ENCODE measurements around the gene INSC. TPM values are rescaled to one million over a fixed set of nuclear protein-coding genes. Genes with fewer than 3 reads are reported as not detected.

INSC gene
- total RNA-seq, 1 experiment from 2014 or later, result 1.4 TPM

GRCh38 chr11:15197696-15198095, 83.0 kb downstream of the INSC start:
- DNase-seq, result no peak
- Histone ChIP-seq H3K9me3 (ENCODE audit: low read length) (no peaks in the 10 kb centered on the region), H3K27me3 (ENCODE audit: low read length) (no peaks in the 10 kb centered on the region), H3K9me2 (replicated peaks; ENCODE audit: insufficient read depth, low read length) (no peaks in the 10 kb centered on the region), H3K36me3 (ENCODE audit: insufficient read depth, low read length) (no peaks in the 10 kb centered on the region), H3K9ac (ENCODE audit: low read length) (no peak overlapping the region), H3K4me1 (ENCODE audit: low read length) (no peaks in the 10 kb centered on the region), H3K27ac (ENCODE audit: low read length) (no peak overlapping the region), H3K4me2 (ENCODE audit: low read depth, low read length, poor library complexity, severe bottlenecking) (no peak overlapping the region), H3K4me3 (ENCODE audit: low read length) (no peak overlapping the region), H2AFZ (ENCODE audit: low read length) (no peak overlapping the region), H3K79me2 (ENCODE audit: low read length) (no peaks in the 10 kb centered on the region), H4K20me1 (ENCODE audit: insufficient read depth, low read depth, low read length) (no peaks in the 10 kb centered on the region)

GRCh38 chr11:15198284-15198683, 83.6 kb downstream of the INSC start:
- Histone ChIP-seq H3K9ac (ENCODE audit: low read length) (no peak overlapping the region), H2AFZ (ENCODE audit: low read length) (no peak overlapping the region), H4K20me1 (ENCODE audit: insufficient read depth, low read depth, low read length) (no peaks in the 10 kb centered on the region), H3K4me1 (ENCODE audit: low read length) (no peaks in the 10 kb centered on the region), H3K4me3 (ENCODE audit: low read length) (no peak overlapping the region), H3K36me3 (ENCODE audit: insufficient read depth, low read length) (no peaks in the 10 kb centered on the region), H3K79me2 (ENCODE audit: low read length) (no peaks in the 10 kb centered on the region), H3K27me3 (ENCODE audit: low read length) (no peaks in the 10 kb centered on the region), H3K4me2 (ENCODE audit: low read depth, low read length, poor library complexity, severe bottlenecking) (no peak overlapping the region), H3K27ac (ENCODE audit: low read length) (no peak overlapping the region), H3K9me2 (replicated peaks; ENCODE audit: insufficient read depth, low read length) (no peaks in the 10 kb centered on the region), H3K9me3 (ENCODE audit: low read length) (no peaks in the 10 kb centered on the region)
- DNase-seq, result no peak

GRCh38 chr11:15199693-15200092, 85.0 kb downstream of the INSC start:
- no peaks in the 10 kb centered on the region for H3K36me3 ChIP-seq (ENCODE audit: insufficient read depth, low read length)
- no peaks in the 10 kb centered on the region for H3K27me3 ChIP-seq (ENCODE audit: low read length)
- no peaks in the 10 kb centered on the region for H3K9me2 ChIP-seq (replicated peaks; ENCODE audit: insufficient read depth, low read length)
- no peak overlapping the region for H2AFZ ChIP-seq (ENCODE audit: low read length)
- H3K79me2 ChIP-seq (ENCODE audit: low read length), result no peaks in the 10 kb centered on the region
- no peak overlapping the region for H3K9ac ChIP-seq (ENCODE audit: low read length)
- DNase-seq, result no peak
- H3K4me3 ChIP-seq (ENCODE audit: low read length), result no peak overlapping the region
- no peak overlapping the region for H3K27ac ChIP-seq (ENCODE audit: low read length)
- no peaks in the 10 kb centered on the region for H4K20me1 ChIP-seq (ENCODE audit: insufficient read depth, low read depth, low read length)
- H3K4me2 ChIP-seq (ENCODE audit: low read depth, low read length, poor library complexity, severe bottlenecking), result no peak overlapping the region
- H3K4me1 ChIP-seq (ENCODE audit: low read length), result no peaks in the 10 kb centered on the region
- no peaks in the 10 kb centered on the region for H3K9me3 ChIP-seq (ENCODE audit: low read length)

GRCh38 chr11:15200696-15201095, 86.0 kb downstream of the INSC start:
- no peaks in the 10 kb centered on the region for H3K79me2 ChIP-seq (ENCODE audit: low read length)
- no peaks in the 10 kb centered on the region for H3K27me3 ChIP-seq (ENCODE audit: low read length)
- H3K4me3 ChIP-seq (ENCODE audit: low read length), result no peak overlapping the region
- H3K27ac ChIP-seq (ENCODE audit: low read length), result no peak overlapping the region
- no peaks in the 10 kb centered on the region for H3K36me3 ChIP-seq (ENCODE audit: insufficient read depth, low read length)
- H3K4me1 ChIP-seq (ENCODE audit: low read length), result no peaks in the 10 kb centered on the region
- H2AFZ ChIP-seq (ENCODE audit: low read length), result no peak overlapping the region
- H3K9ac ChIP-seq (ENCODE audit: low read length), result no peak overlapping the region
- no peak overlapping the region for H3K4me2 ChIP-seq (ENCODE audit: low read depth, low read length, poor library complexity, severe bottlenecking)
- no peak for DNase-seq
- H4K20me1 ChIP-seq (ENCODE audit: insufficient read depth, low read depth, low read length), result no peaks in the 10 kb centered on the region
- H3K9me2 ChIP-seq (replicated peaks; ENCODE audit: insufficient read depth, low read length), result no peaks in the 10 kb centered on the region
- no peaks in the 10 kb centered on the region for H3K9me3 ChIP-seq (ENCODE audit: low read length)

GRCh38 chr11:15201586-15201985, 86.9 kb downstream of the INSC start:
- H3K9me2 ChIP-seq (replicated peaks; ENCODE audit: insufficient read depth, low read length), result no peaks in the 10 kb centered on the region
- no peak for DNase-seq
- H3K36me3 ChIP-seq (ENCODE audit: insufficient read depth, low read length), result no peaks in the 10 kb centered on the region
- H3K4me3 ChIP-seq (ENCODE audit: low read length), result no peak overlapping the region
- no peaks in the 10 kb centered on the region for H3K4me1 ChIP-seq (ENCODE audit: low read length)
- H3K9me3 ChIP-seq (ENCODE audit: low read length), result no peaks in the 10 kb centered on the region
- no peak overlapping the region for H3K27ac ChIP-seq (ENCODE audit: low read length)
- no peak overlapping the region for H2AFZ ChIP-seq (ENCODE audit: low read length)
- H3K79me2 ChIP-seq (ENCODE audit: low read length), result no peaks in the 10 kb centered on the region
- H3K9ac ChIP-seq (ENCODE audit: low read length), result no peak overlapping the region
- no peaks in the 10 kb centered on the region for H4K20me1 ChIP-seq (ENCODE audit: insufficient read depth, low read depth, low read length)
- H3K27me3 ChIP-seq (ENCODE audit: low read length), result no peaks in the 10 kb centered on the region
- no peak overlapping the region for H3K4me2 ChIP-seq (ENCODE audit: low read depth, low read length, poor library complexity, severe bottlenecking)

- no peaks in the 10 kb centered on the region for H3K27me3 ChIP-seq (ENCODE audit: low read length)
- no peaks in the 10 kb centered on the region for H3K79me2 ChIP-seq (ENCODE audit: low read length)
- H3K36me3 ChIP-seq (ENCODE audit: insufficient read depth, low read length), result no peaks in the 10 kb centered on the region
- H3K9me3 ChIP-seq (ENCODE audit: low read length), result no peaks in the 10 kb centered on the region
- no peak overlapping the region for H3K4me2 ChIP-seq (ENCODE audit: low read depth, low read length, poor library complexity, severe bottlenecking)
- no peak overlapping the region for H3K27ac ChIP-seq (ENCODE audit: low read length)
- H3K4me3 ChIP-seq (ENCODE audit: low read length), result no peak overlapping the region
- H2AFZ ChIP-seq (ENCODE audit: low read length), result no peak overlapping the region
- no peaks in the 10 kb centered on the region for H3K4me1 ChIP-seq (ENCODE audit: low read length)
- no peaks in the 10 kb centered on the region for H4K20me1 ChIP-seq (ENCODE audit: insufficient read depth, low read depth, low read length)
- H3K9me2 ChIP-seq (replicated peaks; ENCODE audit: insufficient read depth, low read length), result no peaks in the 10 kb centered on the region
- no peak overlapping the region for H3K9ac ChIP-seq (ENCODE audit: low read length)
- no peak for DNase-seq
Observed at GRCh38 chr11:15202626-15203025, 87.9 kb downstream of the INSC start.

GRCh38 chr11:15204711-15205110, 90.0 kb downstream of the INSC start:
- Histone ChIP-seq H3K36me3 (ENCODE audit: insufficient read depth, low read length) (no peaks in the 10 kb centered on the region), H4K20me1 (ENCODE audit: insufficient read depth, low read depth, low read length) (no peaks in the 10 kb centered on the region), H3K79me2 (ENCODE audit: low read length) (no peaks in the 10 kb centered on the region), H3K9ac (ENCODE audit: low read length) (no peak overlapping the region), H3K4me1 (ENCODE audit: low read length) (0 out of 2 replicates have a peak, but pooled peaks cover 4% of the 10 kb centered on the region), H2AFZ (ENCODE audit: low read length) (no peak overlapping the region), H3K9me3 (ENCODE audit: low read length) (no peaks in the 10 kb centered on the region), H3K27me3 (ENCODE audit: low read length) (no peaks in the 10 kb centered on the region), H3K4me3 (ENCODE audit: low read length) (no peak overlapping the region), H3K9me2 (replicated peaks; ENCODE audit: insufficient read depth, low read length) (no peaks in the 10 kb centered on the region), H3K4me2 (ENCODE audit: low read depth, low read length, poor library complexity, severe bottlenecking) (no peak overlapping the region), H3K27ac (ENCODE audit: low read length) (no peak overlapping the region)
- no peak for DNase-seq

GRCh38 chr11:15206791-15207190, 92.1 kb downstream of the INSC start:
- DNase-seq, result no peak
- no peak overlapping the region for H3K9ac ChIP-seq (ENCODE audit: low read length)
- no peaks in the 10 kb centered on the region for H3K36me3 ChIP-seq (ENCODE audit: insufficient read depth, low read length)
- 0 out of 2 replicates have a peak, but pooled peaks cover 4% of the 10 kb centered on the region for H3K4me1 ChIP-seq (ENCODE audit: low read length)
- no peaks in the 10 kb centered on the region for H4K20me1 ChIP-seq (ENCODE audit: insufficient read depth, low read depth, low read length)
- no peak overlapping the region for H3K27ac ChIP-seq (ENCODE audit: low read length)
- no peaks in the 10 kb centered on the region for H3K27me3 ChIP-seq (ENCODE audit: low read length)
- no peak overlapping the region for H3K4me2 ChIP-seq (ENCODE audit: low read depth, low read length, poor library complexity, severe bottlenecking)
- H2AFZ ChIP-seq (ENCODE audit: low read length), result no peak overlapping the region
- H3K4me3 ChIP-seq (ENCODE audit: low read length), result no peak overlapping the region
- no peaks in the 10 kb centered on the region for H3K9me3 ChIP-seq (ENCODE audit: low read length)
- H3K9me2 ChIP-seq (replicated peaks; ENCODE audit: insufficient read depth, low read length), result no peaks in the 10 kb centered on the region
- H3K79me2 ChIP-seq (ENCODE audit: low read length), result no peaks in the 10 kb centered on the region
